Heart left ventricle (tissue), 16 donors: ENCODE data around the gene KRTCAP2. TPM values are rescaled to one million over a fixed set of nuclear protein-coding genes. Genes with fewer than 3 reads are reported as not detected.
"Not testable (repeated sequence)": the region's sequence is repeated elsewhere in the genome, so short reads cannot be mapped to it uniquely, and the experiment has no call there.

Experiments used
- ATAC-seq, 4 donors: fragments of 200-7000 bp; cut with Tn5 transposase; one replicate each; pipeline ENCODE4 v1.9.1; 2020 to 2022; ENCODE audit warnings: moderate library complexity in 4 of 4, mild to moderate bottlenecking in 3 of 4, moderate number of reproducible peaks in 1 of 4
- DNase-seq, 5 donors: peaks; one replicate each; pipeline ENCODE4 v3.0.0-alpha.2; 2020
- H3K27ac ChIP-seq, 12 donors: fragments of 200-600 bp; sonication (generic) in 4 of 12; one replicate each; pipeline versions ENCODE4 v1.5.0 to v1.8.0; 2016 to 2022; ENCODE audit warnings: mild to moderate bottlenecking in 2 of 12
- H3K27me3 ChIP-seq, 9 donors: fragments of 200-600 bp; sonication (generic) in 2 of 9; one replicate each; pipeline versions ENCODE4 v1.5.1 to v1.8.0; 2016 to 2022; ENCODE audit warnings: mild to moderate bottlenecking in 3 of 9
- H3K36me3 ChIP-seq, 9 donors: fragments of 200-600 bp; sonication (generic) in 2 of 9; one replicate each; pipeline versions ENCODE4 v1.5.0 to v1.8.0; 2018 to 2022; ENCODE audit warnings: mild to moderate bottlenecking in 2 of 9
- H3K4me1 ChIP-seq, 12 donors: fragments of 200-600 bp; sonication (generic) in 4 of 12; one replicate each; pipeline versions ENCODE4 v1.5.0 to v1.8.0; 2016 to 2022; ENCODE audit warnings: mild to moderate bottlenecking in 3 of 12
- H3K4me3 ChIP-seq, 12 donors: fragments of 200-600 bp; sonication (generic) in 4 of 12; one replicate each; pipeline versions ENCODE4 v1.5.0 to v1.8.0; 2017 to 2022; ENCODE audit warnings: mild to moderate bottlenecking in 9 of 12, moderate library complexity in 4 of 12
- H3K9me3 ChIP-seq, 12 donors: fragments of 200-600 bp; sonication (generic) in 4 of 12; one replicate each; pipeline versions ENCODE4 v1.5.0 to v1.8.0; 2016 to 2022; ENCODE audit warnings: mild to moderate bottlenecking in 1 of 12
- CTCF ChIP-seq, 12 donors: fragments of 200-600 bp; sonication (generic) in 4 of 12; IDR thresholded peaks; one replicate each; pipeline versions ENCODE4 v1.5.0 to v1.8.0; 2018 to 2022; ENCODE audit warnings: antibody characterized with exemption in 12 of 12, mild to moderate bottlenecking in 5 of 12
- POLR2A ChIP-seq, 2 donors: fragments of 450-650 bp; IDR thresholded peaks; one replicate each; pipeline ENCODE4 v1.6.1; 2017; ENCODE audit warnings: antibody characterized with exemption in 2 of 2, mild to moderate bottlenecking in 2 of 2, moderate library complexity in 2 of 2
- WGBS, 4 donors: extraction: QIAGEN DNeasy Blood & Tissue Kit in 2 of 4; methylation state at CpG; one replicate each; pipeline versions ENCODE4 v1.1.5 to v1.1.7; 2013 to 2018; 5-methylcytosine and 5-hydroxymethylcytosine counted together
- intact Hi-C, 10 donors: fragments of 100-400 bp; cut with DNase I; formaldehyde crosslinking; loops; one replicate each; pipeline versions ENCODE4 v1.11.1 to v1.14.2; 2022
- polyA plus RNA-seq, 2 donors: library from polyadenylated mRNA; stranded (reverse); fragments of 200-250 nt; gene quantifications; one replicate each; pipeline ENCODE4 v1.2.3, GENCODE V29; 2013
- total RNA-seq, 9 donors: library from RNA; depleted of rRNA in 2 of 9; stranded (reverse); fragments of >200 nt in 2 of 9; fragmentation: NEBNext Ultra II Directional in 3 of 9; extraction: Animal tissue kit (Norgen Biotek cat#: 25700) in 3 of 9; gene quantifications; one replicate each; pipeline versions ENCODE4 v1.1.0 to v1.2.4, GENCODE V29; 2016 to 2023
- donor health status: ischemic (EF 13 %, LVEDD 7.1; RV severe dilation, severe dysfunction).
- donor health status: healthy with polysubstance abuse.
- donor health status: DM: no; HTN: yes; CAD: no.
- donor health status: DM: no; HTN: no; CAD: no.
- donor health status: ischemic (EF 25% LVEDD 6.9; RV normal size, moderate dysfunction).
- donor health status: ischemic (EF 25% LVEDD 5.7; RV mildly dilated, moderate dysfunction).
- donor health status: healthy.
- donor health status: DM: yes; HTN: yes; CAD: no.
- donor health status: ischemic (EF 35%, LVEDD 5.7; RV mildly dilated, moderate dysfunction).
- donor health status: nonischemic (EF 11% LVEDD 7.7; RV severe dilation, severe dysfunction).
- donor health status: DM: yes; HTN: yes; CAD: no.
- donor health status: PGD.
- donor health status: ischemic (EF 29% LVEDD 5.4; RV normal size, mild dysfunction).
- donor health status: nonischemic (EF 23%, LVEDD 6.1; RV moderate dilation, normal function).

KRTCAP2 gene
- total and polyA plus RNA-seq, 11 donors = 106 to 283 (median 134) TPM

GRCh38 chr1:155160128-155160527 is 13.0 kb downstream of the KRTCAP2 start:
- no peaks in the 10 kb centered on the region for H3K36me3 ChIP-seq
- H3K4me1 ChIP-seq = peaks cover 0 to under 1% (median 0%) of the 10 kb centered on the region in 12 donors
- H3K27me3 ChIP-seq = no peaks in the 10 kb centered on the region
- peaks cover 0 to 9% (median 0%) of the 10 kb centered on the region in 12 donors for H3K9me3 ChIP-seq
- no peak overlapping the region for H3K4me3 ChIP-seq
- DNase-seq (no peak), ATAC-seq (no peak)
- 78 to 83% (median 80%) methylated on average over 8 of the region's 8 CpGs for WGBS, 4 donors
- no peak overlapping the region for H3K27ac ChIP-seq
- TF ChIP-seq CTCF (IDR thresholded peaks at IDR 0.05) (no peak), POLR2A (IDR thresholded peaks at IDR 0.05) (no peak)
- intact Hi-C loops = no loop called here

GRCh38 chr1:155158991-155159390 is 14.1 kb downstream of the KRTCAP2 start:
- H3K9me3 ChIP-seq = no peaks in the 10 kb centered on the region
- H3K27ac ChIP-seq = no peak overlapping the region
- H3K36me3 ChIP-seq = no peaks in the 10 kb centered on the region
- TF ChIP-seq CTCF (IDR thresholded peaks at IDR 0.05) (no peak), POLR2A (IDR thresholded peaks at IDR 0.05) (no peak)
- DNase-seq (no peak), ATAC-seq (no peak)
- WGBS, 4 donors = 84 to 93% (median 90%) methylated on average over 1 of the region's 1 CpG
- intact Hi-C loops = no loop called here
- H3K4me3 ChIP-seq = no peak overlapping the region
- no peaks in the 10 kb centered on the region for H3K27me3 ChIP-seq
- no peaks in the 10 kb centered on the region for H3K4me1 ChIP-seq

- H3K27me3 ChIP-seq, H3K36me3 ChIP-seq, H3K4me3 ChIP-seq, ATAC-seq, H3K27ac ChIP-seq, intact Hi-C loops, DNase-seq, H3K4me1 ChIP-seq, H3K9me3 ChIP-seq: not testable (repeated sequence)
- WGBS, 4 donors = 51 to 66% (median 61%) methylated on average over 3 of the region's 3 CpGs
These were observed 17.0 kb downstream of the KRTCAP2 start for GRCh38 chr1:155155996-155156643.

- DNase-seq = no peak
- no peak for ATAC-seq
- 83 to 88% (median 87%) methylated on average over 3 of the region's 3 CpGs for WGBS, 4 donors
- Histone ChIP-seq H3K4me1 (peaks cover 0 to 3% (median 0%) of the 10 kb centered on the region in 12 donors), H3K27ac (no peak overlapping the region), H3K27me3 (no peaks in the 10 kb centered on the region), H3K9me3 (no peaks in the 10 kb centered on the region), H3K36me3 (no peaks in the 10 kb centered on the region), H3K4me3 (no peak overlapping the region)
- TF ChIP-seq CTCF (IDR thresholded peaks at IDR 0.05) (no peak), POLR2A (IDR thresholded peaks at IDR 0.05) (no peak)
- intact Hi-C loops = no loop called here
These were observed 27.6 kb downstream of the KRTCAP2 start for GRCh38 chr1:155145491-155145890.

GRCh38 chr1:155141749-155142148 is 31.4 kb downstream of the KRTCAP2 start:
- Histone ChIP-seq H3K27me3 (no peaks in the 10 kb centered on the region), H3K4me1 (peaks cover 2 to 33% (median 21%) of the 10 kb centered on the region in 12 donors), H3K27ac (no peak overlapping the region), H3K4me3 (no peak overlapping the region), H3K36me3 (peaks cover 0 to 15% (median 0%) of the 10 kb centered on the region in 9 donors), H3K9me3 (no peaks in the 10 kb centered on the region)
- 83 to 87% (median 86%) methylated on average over 7 of the region's 7 CpGs for WGBS, 4 donors
- no peak for TF ChIP-seq CTCF (IDR thresholded peaks at IDR 0.05)
- no peak for TF ChIP-seq POLR2A (IDR thresholded peaks at IDR 0.05)
- intact Hi-C loops = no loop called here
- ATAC-seq = no peak
- no peak for DNase-seq
